ENCODE measurements around the gene PHF1.

The PHF1 gene

GRCh38 chr6:33431880-33432541 is 21.2 kb downstream of the PHF1 start:
- no peak for ATAC-seq
- DNase-seq: no peak

GRCh38 chr6:33432546-33432945 is 21.7 kb downstream of the PHF1 start:
- ATAC-seq (no peak), DNase-seq (no peak)

- ATAC-seq: no peak
- no peak for DNase-seq
Observed at GRCh38 chr6:33433001-33433543, 22.3 kb downstream of the PHF1 start.

- DNase-seq (no peak), ATAC-seq (no peak)
Observed at GRCh38 chr6:33433544-33434191, 22.9 kb downstream of the PHF1 start.

- no peak for ATAC-seq
- no peak for DNase-seq
Observed at GRCh38 chr6:33434961-33435360, 24.1 kb downstream of the PHF1 start.

GRCh38 chr6:33437666-33438065 is 26.9 kb downstream of the PHF1 start:
- no peak for DNase-seq
- ATAC-seq: no peak

GRCh38 chr6:33438978-33439594 is 28.3 kb downstream of the PHF1 start:
- no peak for DNase-seq
- ATAC-seq: no peak

GRCh38 chr6:33439956-33440648 is 29.3 kb downstream of the PHF1 start:
- DNase-seq (no peak), ATAC-seq (no peak)

GRCh38 chr6:33440649-33441309 is 30.0 kb downstream of the PHF1 start:
- no peak for ATAC-seq
- DNase-seq: no peak

- DNase-seq: no peak
- ATAC-seq: no peak
Observed at GRCh38 chr6:33441457-33441856, 30.6 kb downstream of the PHF1 start.

- ATAC-seq: no peak
- no peak for DNase-seq
Observed at GRCh38 chr6:33442283-33442682, 31.5 kb downstream of the PHF1 start.

- ATAC-seq (no peak), DNase-seq (no peak)
Observed at GRCh38 chr6:33443025-33443424, 32.2 kb downstream of the PHF1 start.

- no peak for ATAC-seq
- no peak for DNase-seq
Observed at GRCh38 chr6:33443619-33444504, 33.0 kb downstream of the PHF1 start.

- DNase-seq: no peak
- ATAC-seq: no peak
Observed at GRCh38 chr6:33445119-33445603, 34.3 kb downstream of the PHF1 start.

- DNase-seq (no peak), ATAC-seq (no peak)
Observed at GRCh38 chr6:33446356-33446755, 35.5 kb downstream of the PHF1 start.

- DNase-seq (no peak), ATAC-seq (no peak)
Observed at GRCh38 chr6:33450434-33450833, 39.6 kb downstream of the PHF1 start.

GRCh38 chr6:33451606-33452005 is 40.8 kb downstream of the PHF1 start:
- DNase-seq (no peak), ATAC-seq (no peak)

GRCh38 chr6:33452496-33452895 is 41.7 kb downstream of the PHF1 start:
- ATAC-seq (no peak), DNase-seq (no peak)

- no peak for ATAC-seq
Observed at GRCh38 chr6:33453393-33454008, 42.7 kb downstream of the PHF1 start.

More at GRCh38 chr6:33453393-33454008, 42.7 kb downstream of the PHF1 start:
- no peak for DNase-seq
